GM11168 (cell line): ENCODE measurements around the gene MLYCD.

Experiments
- in situ Hi-C: fragments of 300-500 bp; cut with MboI; formaldehyde crosslinking; loops from one replicate; pipeline ENCODE4 v1.12.0; 2022; ENCODE audit warnings: low sequenced_read_pairs; ENCODE audit not compliant: unreplicated experiment

MLYCD gene

GRCh38 chr16:83895942-83896341 lies 3.0 kb upstream of the MLYCD start:
- in situ Hi-C loops, result no loop called here

DNA sequence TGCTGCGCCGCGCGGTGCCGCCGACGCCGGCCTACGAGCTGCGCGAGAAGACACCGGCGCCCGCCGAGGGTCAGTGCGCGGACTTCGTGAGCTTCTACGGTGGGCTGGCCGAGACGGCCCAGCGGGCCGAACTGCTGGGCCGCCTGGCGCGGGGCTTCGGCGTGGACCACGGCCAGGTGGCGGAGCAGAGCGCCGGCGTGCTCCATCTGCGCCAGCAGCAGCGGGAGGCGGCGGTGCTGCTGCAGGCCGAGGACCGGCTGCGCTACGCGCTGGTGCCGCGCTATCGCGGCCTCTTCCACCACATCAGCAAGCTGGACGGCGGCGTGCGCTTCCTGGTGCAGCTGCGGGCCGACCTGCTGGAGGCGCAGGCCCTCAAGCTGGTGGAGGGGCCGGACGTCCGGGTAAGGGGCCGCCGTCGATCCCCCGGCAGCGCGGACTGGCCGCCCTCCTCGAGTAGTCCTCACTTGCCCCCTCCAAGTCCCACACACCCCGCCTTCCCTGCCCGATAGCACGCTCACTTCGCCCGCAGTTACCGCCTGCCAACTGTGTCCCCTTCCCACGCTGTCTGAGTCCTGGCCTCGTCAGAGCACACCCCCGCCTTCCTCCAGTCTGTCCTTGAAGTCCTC lies 470 bp downstream of the MLYCD start:
- in situ Hi-C loops, result no loop called here

GRCh38 chr16:83899978-83900377 lies 1.1 kb downstream of the MLYCD start:
- in situ Hi-C loops, result no loop called here

GRCh38 chr16:83900571-83900970 lies 1.7 kb downstream of the MLYCD start:
- in situ Hi-C loops, result no loop called here

- in situ Hi-C loops, result no loop called here
Measured at GRCh38 chr16:83901101-83901500, 2.2 kb downstream of the MLYCD start.

GRCh38 chr16:83903751-83904150 lies 4.8 kb downstream of the MLYCD start:
- in situ Hi-C loops, result no loop called here

DNA sequence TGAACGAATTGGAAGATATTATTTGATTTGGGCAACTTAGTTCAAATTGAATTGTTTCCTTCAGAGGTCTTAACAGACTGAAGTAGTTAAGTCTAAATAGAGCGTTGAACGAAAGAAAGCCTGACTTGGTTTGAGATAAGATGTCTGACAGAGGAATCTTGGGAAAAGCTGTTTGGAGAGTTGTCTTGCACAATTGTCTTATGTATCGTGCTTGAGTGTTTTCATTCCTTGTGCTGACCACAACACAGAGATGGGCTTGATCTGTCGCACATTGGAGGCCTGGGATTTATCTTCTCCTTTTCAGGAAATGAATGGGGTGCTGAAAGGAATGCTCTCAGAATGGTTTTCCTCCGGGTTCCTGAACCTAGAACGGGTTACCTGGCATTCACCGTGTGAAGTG lies 7.8 kb downstream of the MLYCD start:
- in situ Hi-C loops, result no loop called here

DNA sequence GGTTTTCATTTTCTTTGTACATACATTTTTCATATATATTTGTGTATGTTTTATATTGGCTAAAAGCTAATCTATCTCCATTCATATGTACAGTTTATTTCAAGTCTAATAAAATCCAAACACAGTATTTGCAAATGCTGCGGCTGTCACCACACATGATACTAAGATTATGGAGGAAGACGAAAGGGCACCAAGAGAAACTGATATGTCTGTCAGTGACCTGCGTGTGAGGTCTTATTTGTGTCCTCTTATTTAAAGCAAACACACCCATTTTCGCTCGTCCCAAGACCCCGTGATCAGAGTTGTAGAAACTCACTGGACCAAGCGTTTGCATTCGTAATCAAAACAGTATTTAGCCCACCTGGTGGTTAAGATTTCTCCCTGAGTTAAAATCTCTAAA lies 8.2 kb downstream of the MLYCD start:
- in situ Hi-C loops, result no loop called here

DNA sequence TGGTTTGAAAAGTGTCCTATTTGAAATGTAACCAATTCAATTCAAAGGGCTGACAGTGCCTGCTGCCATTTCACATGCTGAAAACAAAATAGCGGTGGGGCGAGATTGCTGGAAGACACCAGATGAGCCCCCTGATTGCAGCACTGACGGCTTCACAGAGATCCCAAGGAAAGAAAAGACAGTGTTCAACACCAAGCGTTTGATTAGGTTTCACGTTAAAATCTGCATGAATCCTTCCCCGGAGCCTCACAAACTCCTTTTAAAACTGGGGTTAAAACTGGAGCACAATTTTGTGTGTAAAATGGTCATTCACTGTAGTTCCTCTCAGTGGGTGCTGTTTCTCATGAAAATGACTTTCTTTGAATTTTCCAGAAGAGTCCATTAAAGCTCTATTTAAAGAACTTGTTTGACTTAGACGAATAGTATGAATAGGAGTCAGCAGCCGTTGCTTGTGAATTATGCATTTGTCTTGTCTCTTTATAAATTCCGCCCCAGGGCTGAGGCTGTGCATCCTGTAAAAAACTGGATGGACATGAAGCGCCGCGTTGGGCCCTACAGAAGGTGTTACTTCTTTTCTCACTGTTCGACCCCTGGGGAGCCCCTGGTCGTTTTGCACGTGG lies 8.8 kb downstream of the MLYCD start:
- in situ Hi-C loops, result no loop called here

DNA sequence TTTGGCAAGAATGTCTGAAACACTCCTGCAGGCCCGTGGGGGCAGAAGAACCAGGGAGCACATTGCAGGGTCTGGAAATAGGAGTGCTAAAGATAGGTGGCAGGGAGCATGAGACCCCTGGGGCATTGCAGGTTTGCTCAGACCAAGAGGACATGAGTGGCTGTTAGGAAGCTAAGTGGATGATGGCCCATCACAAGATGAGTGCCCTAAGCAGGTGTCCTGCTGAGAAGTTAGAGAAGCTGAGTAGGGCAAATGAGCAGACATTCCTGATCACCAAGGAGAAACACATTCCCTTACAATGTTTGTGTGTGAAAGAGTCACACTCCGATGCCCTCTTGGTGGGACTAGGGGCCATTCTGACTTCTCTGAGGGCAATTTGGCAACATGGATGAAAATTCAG lies 9.9 kb downstream of the MLYCD start:
- in situ Hi-C loops, result no loop called here

GRCh38 chr16:83911290-83911689 lies 12.4 kb downstream of the MLYCD start:
- in situ Hi-C loops, result no loop called here

DNA sequence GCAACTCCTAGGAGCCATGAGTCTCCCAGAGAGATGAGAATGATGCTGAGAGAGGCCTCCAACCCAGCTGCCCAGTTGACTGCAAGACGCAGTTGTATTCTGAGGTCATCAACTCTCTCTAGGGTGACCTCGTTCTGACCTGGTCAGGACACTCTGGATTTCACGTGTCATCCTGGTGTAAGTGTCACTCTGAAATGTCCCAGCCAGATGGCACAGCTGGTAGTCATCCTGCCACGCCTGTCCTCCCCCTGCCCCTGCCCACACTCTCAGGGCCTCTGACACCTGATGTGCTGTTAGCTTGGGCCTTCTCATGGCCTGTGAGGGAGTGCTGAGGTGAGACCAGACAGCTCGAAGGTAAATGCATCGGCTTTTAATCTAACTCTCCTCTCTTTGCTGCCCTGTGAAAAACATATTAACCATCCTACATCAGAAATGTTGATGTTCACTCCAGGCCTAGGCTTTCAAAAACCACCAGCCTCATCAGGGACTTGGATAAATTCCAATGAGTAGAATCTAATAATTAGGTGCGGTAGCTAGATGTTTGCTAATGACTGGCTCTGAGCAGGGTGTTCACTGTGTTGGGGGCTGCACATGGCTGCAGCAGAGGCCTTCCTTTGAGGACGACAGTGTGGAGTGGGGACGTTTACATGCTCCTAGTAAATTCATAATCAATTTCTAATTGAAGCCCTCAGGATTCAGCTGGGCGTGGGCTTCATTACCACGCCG lies 13.8 kb downstream of the MLYCD start:
- in situ Hi-C loops, result no loop called here

DNA sequence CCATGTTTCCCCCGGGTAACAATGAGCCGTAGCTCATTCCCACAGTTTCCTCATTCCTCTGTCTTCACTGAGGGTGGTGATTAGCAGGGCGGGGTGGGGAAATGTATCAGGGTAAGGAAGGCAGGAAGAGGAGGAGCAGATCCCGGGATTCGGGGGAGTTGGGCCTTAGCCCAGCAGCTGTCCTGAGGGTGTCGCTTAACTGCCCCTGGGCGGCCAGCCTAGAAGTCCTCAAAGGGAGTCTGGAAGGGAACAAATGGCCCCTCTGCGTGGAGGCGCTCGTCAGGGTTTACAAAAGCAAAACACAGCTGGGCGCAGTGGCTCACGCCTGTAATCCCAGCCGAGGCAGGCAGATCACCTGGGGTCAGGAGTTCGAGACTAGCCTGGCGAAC lies 14.3 kb downstream of the MLYCD start:
- in situ Hi-C loops, result no loop called here

GRCh38 chr16:83914091-83914710 lies 15.3 kb downstream of the MLYCD start:
- in situ Hi-C loops, result no loop called here

- in situ Hi-C loops, result no loop called here
Measured at GRCh38 chr16:83915081-83915480, 16.2 kb downstream of the MLYCD start.

DNA sequence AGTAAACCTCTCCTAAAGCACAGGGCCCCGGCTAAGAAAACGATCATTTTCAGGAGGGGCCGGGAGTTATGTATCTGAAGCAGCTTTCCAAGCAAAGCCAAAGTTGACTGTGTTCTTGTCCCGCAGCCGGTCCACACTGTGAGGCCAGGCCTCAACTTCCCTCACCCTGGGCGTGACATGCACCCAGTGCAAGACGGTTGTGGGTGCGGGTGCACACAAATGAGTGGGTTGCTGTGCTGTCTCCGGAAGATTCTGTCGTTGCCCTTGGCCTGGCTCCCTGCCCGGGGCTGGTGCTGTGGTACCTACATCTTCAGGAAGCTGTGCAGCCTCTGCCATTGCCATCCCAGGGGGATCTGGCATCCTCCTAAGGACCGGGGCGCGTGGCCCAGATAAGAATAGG lies 16.6 kb downstream of the MLYCD start:
- in situ Hi-C loops, result no loop called here

DNA sequence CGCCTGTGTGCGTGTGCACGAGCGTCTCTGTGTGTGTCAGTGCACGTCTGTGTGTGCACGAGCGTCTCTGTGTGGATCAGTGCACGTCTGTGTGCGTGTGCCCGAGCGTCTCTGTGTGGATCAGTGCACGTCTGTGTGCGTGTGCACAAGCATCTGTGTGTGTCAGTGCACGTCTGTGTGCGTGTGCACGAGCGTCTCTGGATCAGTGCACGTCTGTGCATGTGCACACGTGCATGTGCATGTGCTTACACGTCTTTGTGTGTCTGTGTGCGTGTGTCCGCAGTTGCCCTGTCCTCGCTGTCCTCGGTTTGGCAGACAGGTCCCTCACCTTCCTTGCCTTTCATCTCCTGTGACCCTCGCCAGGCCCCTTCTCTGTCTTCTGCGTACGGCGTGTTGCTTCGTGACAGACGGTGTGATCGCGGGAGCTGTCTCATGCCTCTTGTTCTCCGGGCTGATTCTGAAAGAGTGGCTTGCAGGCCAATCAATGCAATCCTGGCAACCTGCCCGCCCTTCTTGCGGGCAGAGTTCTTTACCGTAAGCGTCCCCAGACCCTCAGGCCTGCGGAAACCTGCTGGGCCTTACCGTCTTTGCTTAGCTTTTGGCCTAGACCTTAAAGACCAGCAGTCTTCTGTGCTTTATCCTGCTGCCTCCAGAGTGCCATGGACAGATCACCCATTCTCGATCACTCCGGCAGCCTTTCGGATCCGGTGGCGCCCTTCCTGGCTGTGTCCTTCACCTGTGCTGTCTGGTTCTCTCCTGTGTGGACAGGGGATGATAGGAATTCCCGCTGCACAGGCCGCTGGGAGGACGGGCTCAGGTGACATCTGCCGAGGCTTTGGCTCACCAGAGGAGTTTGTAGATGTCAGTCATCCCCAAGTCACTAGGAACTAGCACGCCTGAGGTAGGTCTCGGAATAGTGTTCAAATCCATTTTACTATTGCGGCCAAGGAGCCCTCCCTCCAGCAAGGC lies 18.5 kb downstream of the MLYCD start:
- in situ Hi-C loops, result no loop called here

GRCh38 chr16:83920894-83921491 lies 22.1 kb downstream of the MLYCD start:
- in situ Hi-C loops, result no loop called here

GRCh38 chr16:83923581-83924365 lies 24.9 kb downstream of the MLYCD start:
- in situ Hi-C loops, result no loop called here
